ENCODE data around the gene ARPC5. TPM values are rescaled to one million over a fixed set of nuclear protein-coding genes. Genes with fewer than 3 reads are reported as not detected.

Gene ARPC5
- total RNA-seq, 3 donors from 2014 or later (not counting 1 experiment from before 2014, with no cell fraction given): 103 to 120 (median 113) TPM

DNA sequence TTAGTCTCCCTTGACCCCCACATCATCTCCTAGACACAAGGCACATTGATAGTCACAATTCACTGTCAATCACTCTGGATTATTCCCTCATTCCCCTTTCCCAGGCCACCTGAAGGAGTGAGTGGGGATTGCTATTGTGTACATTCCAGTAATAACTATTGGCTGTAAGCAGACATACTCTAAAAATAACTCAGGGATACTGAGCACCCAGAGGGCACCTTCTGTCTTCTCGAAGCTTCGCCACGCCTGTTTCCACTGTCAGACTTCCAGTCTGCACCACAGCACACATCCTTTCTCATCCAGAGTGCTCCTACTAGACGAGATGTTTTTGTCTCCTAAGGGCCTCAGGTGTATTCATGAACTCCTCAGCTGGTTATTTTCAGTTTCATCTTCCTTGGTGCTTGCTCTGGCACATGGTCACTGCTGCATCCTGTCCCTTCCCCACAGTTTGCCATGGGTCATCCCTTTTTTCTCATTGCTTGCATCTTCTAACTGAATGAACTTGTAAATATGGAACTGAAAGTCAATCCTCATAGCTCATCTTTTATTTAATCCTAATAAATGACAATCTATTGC, 18.4 kb upstream of the ARPC5 start:
- Histone ChIP-seq H3K27ac (ENCODE audit: low read length) (no peak overlapping the region), H3K4me3 (ENCODE audit: low read length) (no peak overlapping the region), H3K9me3 (ENCODE audit: control insufficient read depth, insufficient read depth, low read length) (no peaks in the 10 kb centered on the region), H3K4me1 (ENCODE audit: control insufficient read depth, insufficient read depth, low read length) (no peaks in the 10 kb centered on the region), H3K27me3 (ENCODE audit: control insufficient read depth, insufficient read depth, low read length) (no peaks in the 10 kb centered on the region), H3K36me3 (ENCODE audit: control insufficient read depth, insufficient read depth, low read length) (no peaks in the 10 kb centered on the region)
- no peaks in the 10 kb centered on the region for H3K36me3 Mint-ChIP-seq
- WGBS (ENCODE audit: insufficient coverage): 86% methylated on average over 4 of the region's 4 CpGs
- ATAC-seq: no peak
- DNase-seq: no peak
- no peaks in the 10 kb centered on the region for H3K9me3 Mint-ChIP-seq
- TF ChIP-seq, protein P1, sequence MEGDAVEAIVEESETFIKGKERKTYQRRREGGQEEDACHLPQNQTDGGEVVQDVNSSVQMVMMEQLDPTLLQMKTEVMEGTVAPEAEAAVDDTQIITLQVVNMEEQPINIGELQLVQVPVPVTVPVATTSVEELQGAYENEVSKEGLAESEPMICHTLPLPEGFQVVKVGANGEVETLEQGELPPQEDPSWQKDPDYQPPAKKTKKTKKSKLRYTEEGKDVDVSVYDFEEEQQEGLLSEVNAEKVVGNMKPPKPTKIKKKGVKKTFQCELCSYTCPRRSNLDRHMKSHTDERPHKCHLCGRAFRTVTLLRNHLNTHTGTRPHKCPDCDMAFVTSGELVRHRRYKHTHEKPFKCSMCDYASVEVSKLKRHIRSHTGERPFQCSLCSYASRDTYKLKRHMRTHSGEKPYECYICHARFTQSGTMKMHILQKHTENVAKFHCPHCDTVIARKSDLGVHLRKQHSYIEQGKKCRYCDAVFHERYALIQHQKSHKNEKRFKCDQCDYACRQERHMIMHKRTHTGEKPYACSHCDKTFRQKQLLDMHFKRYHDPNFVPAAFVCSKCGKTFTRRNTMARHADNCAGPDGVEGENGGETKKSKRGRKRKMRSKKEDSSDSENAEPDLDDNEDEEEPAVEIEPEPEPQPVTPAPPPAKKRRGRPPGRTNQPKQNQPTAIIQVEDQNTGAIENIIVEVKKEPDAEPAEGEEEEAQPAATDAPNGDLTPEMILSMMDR (IDR thresholded peaks at IDR 0.05): no peak
- no peak overlapping the region for H3K4me3 Mint-ChIP-seq
- intact Hi-C loops (cut with micrococcal nuclease): loop anchor here (2.0 to 10.0 kb wide), 2 partner anchors 31 to 1011 kb away; no protein-coding TSS in a partner anchor
- H3K4me1 Mint-ChIP-seq: no peaks in the 10 kb centered on the region
- peaks cover 13% of the 10 kb centered on the region in 2 donors for H3K27me3 Mint-ChIP-seq (ENCODE audit: low read depth in 2 of 2)
- H3K27ac Mint-ChIP-seq: no peak overlapping the region

DNA sequence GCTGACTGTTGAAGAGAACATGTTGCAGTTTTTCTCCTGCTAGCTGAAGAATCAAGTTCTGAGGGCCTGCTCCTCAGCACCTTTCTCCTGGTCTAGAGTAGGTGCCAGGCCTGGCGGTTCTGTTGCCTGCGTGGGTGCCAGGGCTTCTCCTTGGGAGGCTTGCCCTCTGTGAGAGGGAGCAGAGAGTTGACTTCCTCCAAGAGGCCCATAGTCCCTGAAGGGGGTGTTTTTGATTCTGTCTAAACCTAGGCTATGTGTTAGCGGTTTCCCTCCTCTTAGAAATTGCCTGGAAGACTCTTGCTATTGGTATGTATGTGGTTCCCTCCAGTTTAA, 17.8 kb upstream of the ARPC5 start:
- Mint-ChIP-seq H3K4me1 (no peaks in the 10 kb centered on the region), H3K36me3 (no peaks in the 10 kb centered on the region), H3K9me3 (no peaks in the 10 kb centered on the region), H3K27ac (no peak overlapping the region), H3K27me3 (ENCODE audit: low read depth in 2 of 2) (peaks cover 16 to 17% of the 10 kb centered on the region in 2 donors), H3K4me3 (no peak overlapping the region)
- WGBS (ENCODE audit: insufficient coverage): 89% methylated on average over 3 of the region's 3 CpGs
- intact Hi-C loops (cut with micrococcal nuclease): loop anchor here (10.0 kb wide), 1 partner anchor 1011 kb away; no protein-coding TSS in a partner anchor
- no peak for DNase-seq
- no peak for ATAC-seq
- TF ChIP-seq, protein P1 (IDR thresholded peaks at IDR 0.05): no peak
- no peaks in the 10 kb centered on the region for H3K36me3 ChIP-seq (ENCODE audit: control insufficient read depth, insufficient read depth, low read length)
- H3K4me3 ChIP-seq (ENCODE audit: low read length): no peak overlapping the region
- no peaks in the 10 kb centered on the region for H3K27me3 ChIP-seq (ENCODE audit: control insufficient read depth, insufficient read depth, low read length)
- H3K27ac ChIP-seq (ENCODE audit: low read length): no peak overlapping the region
- H3K4me1 ChIP-seq (ENCODE audit: control insufficient read depth, insufficient read depth, low read length): no peaks in the 10 kb centered on the region
- H3K9me3 ChIP-seq (ENCODE audit: control insufficient read depth, insufficient read depth, low read length): no peaks in the 10 kb centered on the region

DNA sequence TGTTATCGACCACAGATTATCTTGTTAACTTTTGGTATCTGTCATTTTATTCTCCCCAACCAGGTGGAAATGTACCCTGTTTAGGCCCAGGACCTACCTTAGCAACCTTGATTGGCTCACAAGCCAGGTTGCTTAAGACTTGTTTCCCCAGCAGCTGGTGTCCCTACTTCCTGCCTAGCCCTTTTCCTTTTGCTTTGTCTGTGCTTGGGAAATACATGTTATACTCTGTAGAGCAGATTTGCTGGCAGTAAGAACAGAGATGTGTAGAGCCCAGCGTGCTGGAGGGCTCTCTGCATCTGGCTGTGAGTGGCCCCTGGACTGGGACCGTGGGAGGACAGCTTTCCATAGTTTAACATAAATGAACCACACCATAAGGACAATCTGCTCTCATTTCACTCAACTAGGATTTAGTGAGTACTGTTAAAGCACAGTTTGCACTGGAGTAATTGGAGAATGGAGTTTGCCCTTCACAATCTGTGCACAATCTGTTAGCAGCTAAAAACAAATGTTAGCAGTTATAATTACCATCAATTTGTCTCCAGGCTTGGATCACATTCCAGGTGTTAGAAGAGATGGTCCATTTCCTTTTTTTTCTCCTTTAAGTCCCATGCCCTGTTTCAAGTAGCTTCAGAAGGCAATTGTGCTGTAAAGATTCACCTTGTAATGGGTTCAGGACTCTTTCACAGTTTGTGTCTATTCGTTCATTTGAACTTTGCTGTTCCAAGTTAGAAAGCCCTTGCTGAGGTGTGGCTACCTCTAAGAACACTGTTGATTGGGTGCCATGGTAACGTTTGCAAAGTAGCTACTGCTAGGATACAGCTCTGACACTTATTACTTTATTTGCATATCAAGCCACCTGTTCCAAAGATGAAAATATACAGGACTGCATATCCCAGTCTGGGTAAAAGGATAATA, 17.2 kb upstream of the ARPC5 start, which contains the start of gene APOBEC4:
TSS of gene APOBEC4 (minus strand) at position 770 of the 915 bp plus-strand sequence. CDS start 4,535 bp downstream, outside the sequence.
- ATAC-seq (no peak), DNase-seq (peak in 1 of 2 donors; percentile 44)
- Mint-ChIP-seq H3K27ac (no peak within 1 kb of the TSS), H3K4me1 (no peaks in the 10 kb centered on the region), H3K27me3 (ENCODE audit: low read depth in 2 of 2) (peaks cover 19 to 23% of the 10 kb centered on the region in 2 donors), H3K4me3 (no peak within 1 kb of the TSS), H3K9me3 (no peaks in the 10 kb centered on the region), H3K36me3 (no peaks in the 10 kb centered on the region)
- Histone ChIP-seq H3K36me3 (ENCODE audit: control insufficient read depth, insufficient read depth, low read length) (no peaks in the 10 kb centered on the region), H3K4me1 (ENCODE audit: control insufficient read depth, insufficient read depth, low read length) (no peaks in the 10 kb centered on the region), H3K9me3 (ENCODE audit: control insufficient read depth, insufficient read depth, low read length) (no peaks in the 10 kb centered on the region), H3K4me3 (ENCODE audit: low read length) (no peak within 1 kb of the TSS), H3K27ac (ENCODE audit: low read length) (no peak within 1 kb of the TSS), H3K27me3 (ENCODE audit: control insufficient read depth, insufficient read depth, low read length) (no peaks in the 10 kb centered on the region)
- 85% methylated on average over 5 of the region's 5 CpGs for WGBS (ENCODE audit: insufficient coverage)
- TF ChIP-seq, protein P1 (IDR thresholded peaks at IDR 0.05): no peak
- intact Hi-C loops (cut with micrococcal nuclease): loop anchor here (10.0 kb wide), 1 partner anchor 1012 kb away; no protein-coding TSS in a partner anchor

All from natural killer cell (primary cell).